ENCODE data around the gene ZBTB48.

- TF ChIP-seq CTCF (IDR thresholded peaks at IDR 0.05; ENCODE audit: insufficient read depth, low read depth, low read length) (no peak), EZH2 (IDR thresholded peaks at IDR 0.05; ENCODE audit: insufficient read depth, low read length) (no peak)
Measured at GRCh38 chr1:6570100-6570499, 9.7 kb upstream of the ZBTB48 start.

Measured in astrocyte (in vitro differentiated cells and primary cell).